HG03064 (cell line): Measurements from ENCODE around the gene FAM120A.
"Not testable (repeated sequence)": the region's sequence is repeated elsewhere in the genome, so short reads cannot be mapped to it uniquely, and the experiment has no call there.

ENCODE experiments used
- ATAC-seq: cut with Tn5 transposase; IDR thresholded peaks from one replicate; pipeline ENCODE4 v1.9.1; 2021; ENCODE audit warnings: low read depth; ENCODE audit not compliant: unreplicated experiment

FAM120A gene

GRCh38 chr9:93505541-93506132 lies 54.2 kb downstream of the FAM120A start:
- ATAC-seq, result no peak

- ATAC-seq, result no peak
These were observed 56.3 kb downstream of the FAM120A start for GRCh38 chr9:93507768-93508167.

- ATAC-seq, result no peak
These were observed 56.7 kb downstream of the FAM120A start for GRCh38 chr9:93508207-93508606.

- no peak for ATAC-seq
These were observed 57.6 kb downstream of the FAM120A start for GRCh38 chr9:93509084-93509483.

- no peak for ATAC-seq
These were observed 58.6 kb downstream of the FAM120A start for GRCh38 chr9:93510041-93510440.

GRCh38 chr9:93511228-93511627 lies 59.7 kb downstream of the FAM120A start:
- not testable (repeated sequence) for ATAC-seq

- not testable (repeated sequence) for ATAC-seq
These were observed 60.8 kb downstream of the FAM120A start for GRCh38 chr9:93512170-93512812.

GRCh38 chr9:93513606-93514005 lies 62.1 kb downstream of the FAM120A start:
- no peak for ATAC-seq

- ATAC-seq, result no peak
These were observed 65.8 kb downstream of the FAM120A start for GRCh38 chr9:93517331-93517730.

- ATAC-seq, result no peak
These were observed 69.0 kb downstream of the FAM120A start for GRCh38 chr9:93520523-93520922.

GRCh38 chr9:93522736-93523135 lies 71.3 kb downstream of the FAM120A start:
- ATAC-seq, result no peak

- ATAC-seq, result no peak
These were observed 72.1 kb downstream of the FAM120A start for GRCh38 chr9:93523518-93524144.

- ATAC-seq, result no peak
These were observed 74.0 kb downstream of the FAM120A start for GRCh38 chr9:93525476-93525875.

- ATAC-seq, result no peak
These were observed 79.9 kb downstream of the FAM120A start for GRCh38 chr9:93531374-93531773.

- no peak for ATAC-seq
These were observed 80.7 kb downstream of the FAM120A start for GRCh38 chr9:93532141-93532540.

GRCh38 chr9:93533863-93534262 lies 82.4 kb downstream of the FAM120A start:
- ATAC-seq, result no peak

- ATAC-seq, result no peak
These were observed 84.7 kb downstream of the FAM120A start for GRCh38 chr9:93536167-93536566.

GRCh38 chr9:93536874-93537273 lies 85.4 kb downstream of the FAM120A start:
- no peak for ATAC-seq

- no peak for ATAC-seq
These were observed 88.8 kb downstream of the FAM120A start for GRCh38 chr9:93540305-93540704.

- no peak for ATAC-seq
These were observed 89.5 kb downstream of the FAM120A start for GRCh38 chr9:93541005-93541404.

- ATAC-seq, result no peak
These were observed 90.3 kb downstream of the FAM120A start for GRCh38 chr9:93541581-93542349.
